Vagina (tissue), 2 donors: Measurements from ENCODE around the gene HORMAD2.

Source experiments
- CTCF ChIP-seq, 3 experiments: fragments of 450-650 bp in 2 of 3; fragments of 200-600 bp in 1 of 3; sonication (generic) in 1 of 3; IDR thresholded peaks; one replicate each; pipeline ENCODE4 v1.5.1; 2017 to 2019; ENCODE audit warnings: antibody characterized with exemption in 3 of 3, mild to moderate bottlenecking in 2 of 3, moderate library complexity in 2 of 3
- POLR2A ChIP-seq, 2 donors: fragments of 450-650 bp; IDR thresholded peaks; one replicate each; pipeline ENCODE4 v1.6.1; 2017; ENCODE audit warnings: antibody characterized with exemption in 2 of 2, mild to moderate bottlenecking in 2 of 2, moderate library complexity in 2 of 2
- POLR2AphosphoS5 ChIP-seq, 2 donors: sonication (generic); formaldehyde crosslinking; IDR thresholded peaks; one replicate each; pipeline ENCODE4 v1.9.0; 2017; ENCODE audit warnings: antibody characterized with exemption in 2 of 2, mild to moderate bottlenecking in 2 of 2, low read depth in 1 of 2; ENCODE audit not compliant: insufficient read depth in 1 of 2

- no peak for TF ChIP-seq CTCF (IDR thresholded peaks at IDR 0.05)
- no peak for TF ChIP-seq POLR2AphosphoS5 (IDR thresholded peaks at IDR 0.05; ENCODE audit: insufficient read depth in 1 of 2, low read depth in 1 of 2)
- TF ChIP-seq POLR2A (IDR thresholded peaks at IDR 0.05) = no peak
These were observed 26.0 kb upstream of the HORMAD2 start for GRCh38 chr22:30054067-30054763.
